Nucleus accumbens (tissue), 56 donors: ENCODE data around the gene EYA2.
"Not testable (repeated sequence)": the region's sequence is repeated elsewhere in the genome, so short reads cannot be mapped to it uniquely, and the experiment has no call there.

Experiments
- DNase-seq, 56 donors: peaks; one replicate each; lab custom pipeline; 2025; lab: John Stamatoyannopoulos, UW

Gene EYA2

DNA sequence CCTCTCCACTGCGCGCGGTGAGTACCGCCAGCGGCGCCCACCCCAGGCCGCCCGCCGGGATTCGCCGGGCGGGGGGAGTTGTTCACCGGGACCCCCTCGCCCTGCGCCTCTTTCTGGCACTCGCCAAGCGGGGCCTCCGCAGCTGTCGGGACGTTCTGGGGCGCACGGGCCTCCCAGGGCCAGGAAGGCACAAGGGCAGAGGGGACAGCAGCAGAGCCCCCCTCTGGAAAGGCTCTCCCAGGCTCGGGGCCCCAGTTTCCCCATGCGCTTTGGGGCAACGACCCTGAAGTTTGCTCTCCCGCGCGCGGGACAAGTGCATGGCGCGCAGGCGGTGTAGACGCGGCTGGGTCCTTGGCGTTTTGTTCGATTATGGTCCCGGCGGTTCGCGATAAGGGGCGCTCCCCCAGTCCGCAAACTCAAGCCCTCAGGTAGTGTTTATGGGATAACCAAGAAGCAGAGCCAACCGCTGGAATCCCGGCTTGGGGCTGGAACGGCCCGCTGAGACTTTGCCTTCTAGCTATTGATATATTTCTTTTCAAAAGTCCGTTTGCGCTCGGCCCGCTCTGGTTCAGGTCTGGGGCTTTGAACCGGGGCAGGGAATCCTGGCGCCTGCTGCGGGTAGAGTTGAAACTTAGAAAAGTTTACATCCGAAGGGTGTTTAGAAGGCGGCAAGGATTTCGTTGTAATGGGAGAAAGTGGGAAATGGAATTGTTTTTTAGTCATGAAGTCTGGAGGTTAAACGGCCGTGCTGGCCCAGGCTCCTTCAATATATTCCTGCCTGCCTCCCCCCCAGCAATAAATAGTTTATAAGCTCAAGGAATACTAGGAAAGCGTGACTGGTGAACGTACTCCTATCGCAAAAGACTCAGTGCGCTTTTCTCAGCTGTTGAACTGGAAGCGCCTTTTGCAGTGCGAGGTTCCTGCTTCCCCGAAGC is 595 bp downstream of the EYA2 start:
- no peak for DNase-seq

DNA sequence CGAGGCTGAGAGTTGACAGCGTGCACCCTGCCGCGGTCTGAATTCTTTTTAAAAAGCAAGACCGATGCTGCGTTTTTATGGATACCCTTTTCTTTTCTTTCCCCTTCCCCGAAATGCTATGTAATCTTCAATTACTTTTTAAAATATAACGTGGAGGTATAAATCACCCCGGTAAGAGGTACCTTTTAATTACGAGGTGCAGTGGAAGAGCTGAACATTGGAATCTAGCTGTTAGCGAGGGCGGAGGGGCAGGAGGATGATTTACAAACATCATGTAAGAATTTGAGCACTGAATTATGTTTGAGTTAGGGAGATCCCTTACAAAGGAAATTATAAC is 1.2 kb downstream of the EYA2 start:
- peak in 1 of 56 donors; percentile 6 for DNase-seq

DNA sequence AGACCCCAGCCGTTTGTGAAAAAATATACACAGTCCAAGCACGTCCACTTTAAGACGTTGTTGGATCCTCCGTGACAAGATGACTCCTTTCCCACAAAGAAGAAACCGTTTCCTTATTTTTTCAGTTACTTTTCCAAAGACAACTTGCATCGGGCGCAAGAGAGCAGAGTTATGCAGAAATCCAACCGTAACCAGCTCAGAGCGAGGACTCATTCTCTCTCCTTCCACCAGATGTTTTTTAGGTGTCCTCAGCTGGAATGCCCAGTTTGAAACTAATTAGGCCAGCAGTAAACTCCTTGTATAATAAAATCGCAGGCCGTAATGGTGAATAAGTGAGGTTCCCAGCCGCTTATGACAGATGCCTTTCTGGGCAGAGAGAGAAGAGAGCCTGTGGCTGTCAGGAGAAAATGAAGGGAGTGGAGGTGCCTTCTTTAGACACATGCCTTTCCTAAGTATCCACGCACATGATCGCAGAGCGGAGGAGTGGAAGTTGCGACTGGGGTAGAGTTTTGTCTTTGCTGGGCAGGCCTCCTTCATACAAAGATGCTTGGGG is 2.8 kb downstream of the EYA2 start:
- no peak for DNase-seq

DNA sequence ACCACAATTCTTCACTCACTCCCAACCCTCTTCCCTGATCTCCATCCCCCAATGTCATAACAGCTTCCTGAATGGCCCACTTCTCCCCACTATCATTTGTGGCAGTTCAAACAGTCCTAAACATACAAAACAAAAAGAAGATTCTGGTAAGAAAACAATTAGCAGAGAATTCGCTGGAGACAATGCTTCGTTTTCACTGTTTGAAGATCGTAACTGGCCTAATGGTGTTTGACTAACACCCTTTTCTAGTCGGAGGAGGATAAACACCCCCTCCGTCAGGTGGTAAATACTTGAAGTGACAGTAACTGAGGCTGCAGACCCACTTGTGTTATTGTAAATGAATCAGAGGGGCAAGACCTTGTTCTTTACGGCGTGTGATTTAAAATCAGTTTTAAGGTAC is 3.8 kb downstream of the EYA2 start:
- no peak for DNase-seq

DNA sequence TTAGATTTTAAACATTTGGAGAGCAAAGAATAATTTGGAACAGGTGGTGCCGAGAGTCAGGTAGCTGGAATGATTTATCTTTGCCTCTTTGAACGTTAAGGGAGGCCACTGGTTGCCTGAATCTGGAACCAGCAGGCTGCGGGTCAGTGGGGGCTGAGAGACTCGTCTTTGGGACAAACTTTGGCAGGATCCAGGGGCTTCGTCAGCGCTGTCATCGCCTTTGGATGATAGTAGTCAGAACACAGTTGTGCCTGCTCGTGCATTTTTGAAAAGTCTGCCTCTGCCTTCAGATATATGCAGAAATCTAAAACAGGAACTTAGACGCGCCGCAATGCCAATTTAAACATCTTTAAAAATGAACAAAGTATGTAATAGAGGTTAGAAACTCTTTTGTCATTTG is 5.0 kb downstream of the EYA2 start:
- no peak for DNase-seq

DNA sequence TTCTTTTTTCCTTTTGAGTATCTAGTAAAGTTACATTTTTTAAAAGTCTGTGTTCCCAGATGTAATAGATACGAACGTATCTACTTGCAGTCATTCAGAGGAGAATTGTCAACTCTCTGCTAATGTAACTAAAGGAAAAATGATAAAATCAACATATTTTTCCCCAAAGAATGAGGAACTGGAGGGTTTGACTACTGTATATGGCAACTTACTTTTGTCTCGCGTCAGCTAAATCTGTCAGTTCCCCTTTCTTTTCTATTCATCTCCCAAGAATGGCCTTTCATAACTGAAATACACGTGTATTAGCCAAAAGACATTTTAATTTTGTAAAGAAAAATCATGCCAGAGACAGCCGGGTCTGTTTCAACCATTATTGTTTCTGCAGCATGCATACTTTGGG is 5.4 kb downstream of the EYA2 start:
- DNase-seq = no peak

DNA sequence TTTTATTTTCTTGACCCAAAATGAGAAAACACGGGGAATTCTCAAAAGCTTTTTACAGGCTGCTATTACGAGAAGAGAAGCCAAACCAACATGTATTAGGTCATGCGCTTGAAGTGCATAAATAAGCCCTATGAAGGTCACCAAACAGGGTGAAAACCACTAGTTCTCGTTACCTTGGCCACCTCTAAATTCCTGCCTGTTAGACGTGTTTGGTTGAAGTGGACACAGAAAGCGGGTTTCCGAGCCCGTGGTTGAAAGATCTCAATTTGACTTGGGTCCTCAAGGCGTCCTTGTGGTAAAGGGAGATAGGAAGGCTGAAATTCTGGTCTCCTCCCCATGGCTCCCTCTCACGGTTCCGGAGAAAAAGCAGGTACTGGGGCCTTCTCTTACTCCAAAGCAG is 6.2 kb downstream of the EYA2 start:
- no peak for DNase-seq

DNA sequence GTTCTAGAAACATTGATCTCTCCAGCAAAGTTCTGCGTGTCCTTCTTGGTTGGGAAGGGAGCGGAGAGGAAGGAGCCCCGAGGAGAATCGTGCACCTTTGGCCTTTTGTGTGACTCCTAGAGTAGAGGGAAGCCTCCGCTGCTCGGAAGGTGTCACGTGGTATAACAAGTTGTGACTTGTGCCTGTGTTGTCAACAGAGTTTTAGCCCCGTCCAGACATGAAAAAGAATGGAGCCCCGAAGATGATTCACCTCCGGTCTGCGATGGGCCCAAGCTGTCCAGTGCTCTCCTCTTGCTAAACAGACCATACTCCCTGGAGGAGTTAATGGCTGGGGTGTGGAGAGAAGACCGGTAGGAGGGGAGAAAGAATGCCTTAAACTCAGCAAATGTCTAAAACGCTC is 7.0 kb downstream of the EYA2 start:
- no peak for DNase-seq

DNA sequence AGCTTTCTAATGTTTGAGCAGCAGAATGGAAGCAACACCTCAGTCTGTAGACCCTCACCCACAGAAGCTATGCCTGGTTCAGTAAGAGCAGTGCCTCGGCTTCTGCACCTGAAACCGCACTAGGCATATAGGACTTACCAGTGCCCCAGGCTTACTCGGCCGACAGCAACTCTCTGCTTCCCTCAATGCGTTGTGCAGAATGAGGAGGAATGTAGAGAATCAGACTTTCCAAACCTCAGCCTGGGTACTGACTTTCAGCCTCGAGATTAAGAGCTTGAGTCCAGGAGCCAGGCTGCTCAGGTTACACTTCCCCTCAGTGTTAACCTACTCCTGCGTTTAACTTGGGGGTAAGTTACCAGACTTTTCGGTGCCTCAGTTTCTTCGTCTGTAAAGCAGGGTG is 8.6 kb downstream of the EYA2 start:
- no peak for DNase-seq

DNA sequence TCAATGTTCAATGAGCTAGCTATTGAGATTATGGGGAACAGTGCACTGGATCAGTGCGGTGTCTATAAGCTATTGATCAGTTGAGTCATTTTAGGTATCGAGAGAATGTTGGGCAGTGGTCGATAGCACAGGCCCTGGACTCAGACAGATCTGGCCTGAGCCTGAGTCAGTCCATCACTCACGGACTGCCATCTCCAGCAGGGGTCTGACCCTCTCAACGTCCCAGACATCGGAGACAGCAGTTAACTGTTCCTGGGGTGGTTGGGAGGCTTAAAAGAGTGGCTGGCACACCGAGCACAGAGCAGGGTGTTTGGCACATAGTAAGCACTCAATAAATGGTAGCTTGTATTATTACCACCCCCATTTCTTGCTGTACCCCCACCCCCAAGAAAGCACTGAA is 9.3 kb downstream of the EYA2 start:
- no peak for DNase-seq

DNA sequence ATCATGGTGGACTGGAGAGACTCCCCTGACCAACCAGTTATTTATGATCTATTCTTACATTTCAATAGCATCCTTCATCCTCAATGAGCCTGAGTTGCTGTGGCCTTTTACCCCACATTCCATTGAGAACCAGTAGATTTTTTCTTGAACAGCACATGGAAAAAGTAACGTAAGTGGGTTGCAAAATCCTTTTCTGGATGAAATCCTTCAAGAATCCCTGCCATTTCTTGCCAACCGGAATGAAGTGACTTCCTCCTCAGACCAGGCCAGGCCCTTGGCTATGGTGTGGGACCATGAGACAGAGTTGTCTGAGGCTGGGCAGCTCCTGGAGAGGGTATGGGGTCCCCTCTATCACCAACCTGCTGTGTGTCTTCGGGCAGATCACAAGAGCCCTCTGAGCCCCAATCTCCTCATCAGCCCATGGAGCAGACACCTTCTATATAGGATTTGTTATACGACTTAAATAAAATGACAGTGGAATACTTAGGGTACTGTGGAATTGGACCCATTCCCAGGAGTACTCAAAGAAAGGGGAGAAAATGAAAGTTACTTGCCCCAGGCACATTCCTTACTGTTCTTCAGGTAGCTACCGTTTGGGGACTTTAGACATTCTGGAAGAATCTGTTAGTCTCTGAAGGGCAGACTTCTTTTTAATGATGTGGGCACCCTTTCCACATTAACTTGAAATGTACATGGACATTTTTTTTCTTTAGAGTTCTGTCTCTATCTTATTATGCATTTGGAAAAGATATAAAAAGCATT is 10.9 kb downstream of the EYA2 start:
- no peak for DNase-seq

DNA sequence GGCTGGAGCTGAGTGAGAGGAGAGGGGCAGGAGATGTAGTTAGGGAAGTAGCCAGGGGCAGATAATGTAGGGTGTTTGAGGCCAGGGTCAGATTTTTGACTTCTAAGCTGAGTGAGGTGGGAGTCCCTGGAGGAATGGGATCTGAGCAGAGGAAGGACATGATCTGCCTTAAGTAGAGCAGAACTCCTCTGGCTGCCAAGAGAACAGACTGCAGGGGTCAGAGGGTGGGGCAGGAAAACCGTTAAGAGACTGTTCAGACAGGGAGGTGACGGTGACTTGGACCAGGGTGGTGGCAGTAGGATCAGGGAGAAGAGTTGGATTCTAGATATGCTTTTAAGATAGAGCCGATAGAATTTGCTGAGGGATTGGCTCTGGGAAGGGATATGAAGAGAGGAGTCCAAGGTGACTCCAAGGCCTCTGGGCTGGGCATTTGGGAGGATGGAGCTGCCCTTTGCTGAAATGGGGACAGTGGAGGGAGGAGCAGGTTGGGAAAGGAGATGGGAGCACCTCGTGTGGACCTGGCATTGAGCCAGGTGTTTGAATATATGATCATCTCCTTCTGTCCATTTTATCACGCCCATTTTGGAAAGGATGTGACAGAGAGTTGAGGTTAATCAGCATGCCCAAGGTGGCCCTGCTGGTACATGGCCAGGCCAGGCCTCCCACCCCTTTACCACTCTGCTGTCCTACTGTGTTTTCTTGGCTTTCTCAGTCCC is 18.8 kb downstream of the EYA2 start:
- DNase-seq = no peak

DNA sequence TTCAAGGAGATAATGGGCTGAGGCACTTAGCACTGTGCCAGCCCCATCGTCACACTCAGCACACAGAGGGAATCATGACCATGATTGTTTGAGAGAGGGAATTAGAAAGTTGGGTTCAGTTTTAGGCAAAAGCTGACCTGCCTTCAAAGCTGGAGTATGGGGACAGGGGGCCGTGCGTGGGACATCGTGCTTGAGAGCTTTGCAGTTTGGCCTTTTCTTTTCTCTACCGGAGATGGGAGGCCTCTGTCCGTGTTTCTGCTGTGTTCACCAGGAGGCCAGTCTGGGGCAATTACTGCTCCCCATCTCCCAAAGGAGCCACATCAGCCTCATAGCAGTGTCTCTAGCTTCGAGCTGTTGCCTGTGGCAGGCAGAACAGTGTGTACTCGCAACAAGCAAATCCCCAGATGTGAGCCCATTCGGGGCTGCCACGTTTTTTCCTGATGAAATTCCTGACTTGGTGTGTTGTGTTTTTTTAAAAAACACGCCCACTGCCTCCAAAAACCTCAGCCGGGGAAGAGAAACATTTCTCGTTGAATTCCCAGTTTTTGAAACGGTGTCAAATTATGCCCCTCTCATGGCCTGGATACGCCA is 20.2 kb downstream of the EYA2 start:
- no peak for DNase-seq

DNA sequence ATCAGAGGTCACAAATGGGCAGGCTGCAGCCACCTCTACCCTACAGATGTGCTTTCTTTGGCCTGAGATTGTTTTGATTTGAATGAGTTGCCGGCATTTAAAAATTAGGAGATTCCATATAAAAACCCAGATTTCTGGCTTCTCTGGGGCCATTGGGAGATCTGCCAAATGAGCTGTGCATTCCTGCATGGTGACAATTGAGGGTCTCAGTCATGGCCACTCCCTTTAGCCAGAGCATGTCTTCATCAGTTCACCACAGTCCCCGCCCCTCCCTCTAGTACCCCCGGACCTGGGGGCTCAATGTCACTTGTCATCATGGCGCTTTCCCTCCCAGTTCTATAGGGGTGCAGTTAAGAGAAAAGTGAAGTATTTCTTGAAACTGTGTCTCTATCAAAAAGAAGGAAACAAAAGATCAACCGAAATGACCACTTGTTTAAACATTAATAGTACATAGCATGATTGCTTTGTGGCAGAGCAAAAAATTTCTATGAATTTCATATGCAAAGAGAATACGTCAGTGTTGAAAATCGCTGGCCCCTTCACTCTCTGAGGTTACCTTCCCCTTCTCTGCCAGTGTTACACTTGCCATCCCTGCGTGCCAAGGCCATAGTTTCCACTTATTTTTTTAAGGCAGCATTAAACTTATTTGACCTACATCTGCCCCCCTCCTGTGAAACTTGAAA is 21.1 kb downstream of the EYA2 start:
- no peak for DNase-seq

DNA sequence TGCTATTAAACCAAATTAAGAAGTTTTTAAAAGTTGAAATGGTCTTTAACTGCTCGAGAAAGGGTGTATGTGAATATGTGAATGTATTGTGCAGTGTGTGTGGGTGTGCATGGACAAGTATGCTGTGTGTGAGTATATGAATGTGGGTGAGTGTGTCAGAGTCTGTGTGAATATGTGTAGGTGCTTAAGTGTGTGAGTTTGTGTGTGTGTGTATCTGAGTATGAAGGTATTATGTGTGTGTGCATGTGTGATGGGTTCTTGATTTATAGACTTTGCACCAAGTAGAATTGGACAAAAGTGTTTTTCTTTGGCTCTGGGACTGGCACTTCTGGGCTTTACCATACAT is 21.6 kb downstream of the EYA2 start:
- DNase-seq = no peak

DNA sequence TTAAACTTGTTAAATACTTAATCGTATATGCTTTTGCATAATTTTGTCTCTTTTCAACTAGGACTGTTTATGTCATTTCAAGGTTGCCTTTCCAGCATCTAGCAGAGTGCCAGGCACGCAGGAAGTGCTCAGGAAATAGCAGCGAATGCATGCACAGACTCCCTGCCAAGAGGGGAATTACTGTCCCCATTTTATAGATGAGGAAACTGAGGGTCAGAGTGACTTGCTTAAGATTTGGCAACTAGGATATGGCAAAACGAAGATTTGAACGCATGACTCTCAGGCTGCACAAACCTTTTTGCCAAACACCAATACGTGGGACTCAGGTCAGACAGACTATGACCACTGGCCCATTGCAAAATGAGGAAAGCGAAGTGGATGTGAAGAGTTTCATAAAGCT is 22.5 kb downstream of the EYA2 start:
- no peak for DNase-seq

DNA sequence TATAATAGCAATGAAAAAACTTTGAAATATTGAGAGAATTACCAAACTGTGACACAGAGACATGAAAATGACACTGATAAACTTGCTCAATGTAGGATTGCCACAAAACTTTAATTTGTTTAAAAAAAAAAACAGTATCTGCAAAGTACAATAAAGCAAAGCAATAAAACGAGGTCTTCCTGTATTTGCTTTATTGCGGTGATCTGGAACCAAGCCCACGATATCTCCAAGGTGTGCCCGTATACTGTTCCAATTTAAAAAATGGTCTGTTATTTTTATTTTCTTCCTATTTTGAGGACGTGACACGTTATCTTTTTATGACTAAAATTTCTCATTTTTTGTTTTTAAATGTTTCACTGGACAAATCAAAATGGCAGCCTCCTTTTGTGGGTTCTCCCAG is 25.5 kb downstream of the EYA2 start:
- no peak for DNase-seq

DNA sequence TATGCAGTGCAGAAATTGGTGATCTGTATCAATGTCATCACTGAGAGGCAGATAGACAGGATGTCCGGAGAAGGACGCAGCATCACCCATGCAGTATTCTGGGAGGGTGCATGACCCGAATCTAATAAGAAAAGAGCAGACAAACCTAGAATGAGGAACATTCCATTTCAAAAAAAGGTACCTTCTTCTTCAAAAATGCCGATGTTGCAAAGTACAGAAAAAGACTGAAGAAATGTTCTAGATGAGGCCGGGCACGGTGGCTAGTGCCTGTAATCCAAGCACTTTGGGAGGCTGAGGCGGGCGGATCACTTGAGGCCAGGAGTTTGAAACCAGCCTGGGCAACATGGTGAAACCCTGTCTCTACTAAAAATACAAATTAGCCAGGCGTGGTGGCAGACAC is 28.2 kb downstream of the EYA2 start:
- DNase-seq = not testable (repeated sequence)

DNA sequence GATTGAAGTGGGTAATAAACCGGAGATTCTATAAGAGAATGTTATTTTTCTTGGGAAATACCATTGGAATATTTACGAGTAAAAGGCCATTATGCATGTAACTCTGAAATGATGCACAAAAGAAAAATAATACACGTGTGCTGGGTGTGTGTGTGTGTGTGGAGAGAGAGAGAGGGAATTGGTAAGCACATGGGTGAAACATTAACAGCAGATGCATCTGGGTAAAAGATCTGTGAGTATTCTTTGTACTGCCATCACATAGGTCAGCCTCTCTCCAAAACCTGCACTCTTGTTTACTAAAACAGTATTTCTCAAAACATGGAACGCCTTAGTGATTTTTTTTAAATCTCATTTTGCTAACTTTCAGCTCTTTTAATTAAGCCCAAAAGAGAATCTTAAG is 28.9 kb downstream of the EYA2 start:
- no peak for DNase-seq

DNA sequence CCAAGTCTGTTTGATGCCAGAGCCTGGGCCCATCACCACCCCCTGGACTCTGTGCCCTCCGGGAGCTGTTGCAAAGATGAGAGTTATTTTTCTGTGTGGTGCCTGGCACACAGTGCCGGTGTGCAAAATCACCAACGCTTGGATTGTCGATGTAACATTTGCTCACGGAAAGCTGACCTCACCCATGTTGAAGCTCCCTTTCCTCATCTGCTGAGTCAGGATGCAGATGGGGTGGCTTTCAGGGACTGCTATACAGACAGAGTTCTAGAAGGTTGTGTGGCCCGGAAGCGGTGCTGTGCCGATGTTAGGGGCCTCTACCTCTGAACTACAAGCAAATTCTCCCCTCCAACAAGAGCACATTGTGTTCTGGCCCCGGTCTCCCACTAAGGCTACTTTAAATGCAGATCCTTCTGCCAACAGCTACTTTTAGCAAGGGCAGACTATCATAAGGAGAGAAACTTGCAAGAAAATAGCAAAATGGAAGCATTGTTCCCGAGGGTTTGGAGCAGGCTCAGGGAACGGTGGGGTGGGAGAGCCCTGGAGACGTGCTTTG is 34.0 kb downstream of the EYA2 start:
- peak in 50 of 56 donors; percentile 2 to 74 (median 28) for DNase-seq
